Activated CD4-positive, CD25-positive, alpha-beta regulatory T cell treated with anti-CD3 and anti-CD28 coated beads, Interleukin-2, amount 50 U/mL, for 24 hours (primary cell): ENCODE data around the gene PRSS56.
"Not testable (repeated sequence)": the region's sequence is repeated elsewhere in the genome, so short reads cannot be mapped to it uniquely, and the experiment has no call there.

Source experiments
- ATAC-seq, 2 donors: fragments of 150-1000 bp; cut with Tn5 transposase; one replicate each; pipeline ENCODE4 v1.10.0; 2021; ENCODE audit warnings: mild to moderate bottlenecking in 1 of 2, moderate library complexity in 1 of 2

Gene PRSS56

DNA sequence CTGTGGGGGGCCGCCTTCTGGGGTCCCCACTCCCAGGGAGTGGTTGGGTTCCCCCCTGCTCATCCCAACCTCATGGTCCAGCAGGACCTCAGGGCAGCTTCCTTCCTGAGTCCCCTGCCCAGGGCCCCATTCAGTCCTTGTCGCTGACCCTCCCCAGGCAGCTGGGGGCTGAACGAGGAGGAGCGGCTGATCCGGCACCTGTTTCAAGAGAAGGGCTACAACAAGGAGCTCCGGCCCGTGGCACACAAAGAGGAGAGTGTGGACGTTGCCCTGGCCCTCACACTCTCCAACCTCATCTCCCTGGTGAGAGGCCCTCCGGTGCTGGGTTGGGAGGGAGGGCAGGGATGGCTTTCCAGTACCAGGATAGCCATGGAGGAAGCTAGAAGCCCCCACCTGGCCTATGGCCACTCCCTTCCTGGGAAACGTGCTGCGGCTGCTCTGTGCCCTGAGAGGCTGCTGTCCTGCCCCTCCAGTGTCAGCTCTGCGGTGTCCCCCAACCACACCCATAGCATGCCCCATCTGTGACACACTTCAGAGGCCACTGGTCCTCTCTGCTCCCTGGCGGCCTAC is 6.3 kb downstream of the PRSS56 start:
- no peak for ATAC-seq

GRCh38 chr2:232527905-232528470 is 7.8 kb downstream of the PRSS56 start:
- no peak for ATAC-seq

GRCh38 chr2:232528746-232529460 is 8.7 kb downstream of the PRSS56 start:
- no peak for ATAC-seq

DNA sequence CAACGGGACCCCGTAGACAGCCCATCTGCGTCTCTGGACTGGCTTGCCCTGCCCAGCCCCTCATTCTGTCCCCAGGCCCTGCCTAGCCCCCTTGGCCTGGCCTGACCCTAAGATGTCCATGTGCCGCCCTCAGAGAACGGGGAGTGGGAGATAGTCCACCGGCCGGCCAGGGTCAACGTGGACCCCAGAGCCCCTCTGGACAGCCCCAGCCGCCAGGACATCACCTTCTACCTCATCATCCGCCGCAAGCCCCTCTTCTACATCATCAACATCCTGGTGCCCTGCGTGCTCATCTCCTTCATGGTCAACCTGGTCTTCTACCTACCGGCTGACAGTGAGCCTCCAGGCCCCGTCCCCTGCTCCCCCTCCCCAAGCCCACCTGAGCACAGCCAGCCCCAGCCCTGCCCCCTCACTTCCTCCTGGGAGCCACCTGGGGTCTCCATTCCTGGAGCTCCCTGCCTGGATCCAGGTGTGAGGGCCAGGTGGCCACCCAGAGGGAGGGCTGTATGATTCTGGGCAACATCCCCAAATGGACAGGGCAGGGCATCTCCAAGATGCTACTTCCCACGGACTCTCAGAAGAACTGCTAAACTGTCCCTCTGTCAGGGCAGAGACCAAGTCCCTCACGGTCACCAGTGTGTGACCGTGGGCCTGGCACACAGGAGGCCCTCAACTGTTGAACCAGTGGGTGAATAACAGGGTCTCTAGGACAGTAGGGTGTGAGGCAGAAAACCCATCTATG is 9.8 kb downstream of the PRSS56 start:
- no peak for ATAC-seq

DNA sequence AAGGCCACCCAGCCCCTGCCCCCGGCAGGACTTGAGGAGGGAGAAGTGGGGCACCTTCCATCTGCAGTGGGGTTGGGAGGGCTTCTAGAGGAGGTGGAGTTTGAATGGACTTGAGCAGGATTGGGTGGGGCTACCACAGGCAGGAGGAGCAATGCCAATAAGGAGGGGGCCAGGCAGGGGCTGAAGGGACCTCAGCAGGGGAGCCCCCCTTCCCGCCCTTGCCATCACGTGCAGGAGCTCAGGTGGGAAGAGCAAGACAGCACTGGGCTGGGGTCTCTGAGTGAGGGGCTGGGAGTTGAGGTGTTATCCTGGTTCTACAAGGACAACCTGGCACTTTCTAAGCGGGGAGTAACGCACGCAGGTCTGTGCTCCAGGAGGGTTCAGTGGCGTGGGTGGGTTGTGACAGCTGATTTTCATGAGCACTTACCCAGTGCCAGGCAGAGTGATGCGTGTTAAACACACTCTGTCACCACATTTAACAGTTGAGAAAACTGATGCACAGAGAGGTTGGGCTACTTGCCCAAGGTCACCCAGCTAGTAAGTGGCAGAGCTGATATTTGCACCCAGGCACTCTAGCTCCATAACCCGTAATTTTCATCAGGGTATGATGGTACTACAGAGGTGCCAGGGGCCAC is 10.6 kb downstream of the PRSS56 start:
- ATAC-seq = no peak

- no peak for ATAC-seq
Observed at GRCh38 chr2:232532419-232532818, 12.2 kb downstream of the PRSS56 start.

- not testable (repeated sequence) for ATAC-seq
Observed at GRCh38 chr2:232532821-232533220, 12.6 kb downstream of the PRSS56 start.

GRCh38 chr2:232533944-232534710 is 13.9 kb downstream of the PRSS56 start:
- no peak for ATAC-seq

- ATAC-seq = no peak
Observed at GRCh38 chr2:232534940-232535651, 14.9 kb downstream of the PRSS56 start.

- ATAC-seq = no peak
Observed at GRCh38 chr2:232535761-232536530, 15.8 kb downstream of the PRSS56 start.

DNA sequence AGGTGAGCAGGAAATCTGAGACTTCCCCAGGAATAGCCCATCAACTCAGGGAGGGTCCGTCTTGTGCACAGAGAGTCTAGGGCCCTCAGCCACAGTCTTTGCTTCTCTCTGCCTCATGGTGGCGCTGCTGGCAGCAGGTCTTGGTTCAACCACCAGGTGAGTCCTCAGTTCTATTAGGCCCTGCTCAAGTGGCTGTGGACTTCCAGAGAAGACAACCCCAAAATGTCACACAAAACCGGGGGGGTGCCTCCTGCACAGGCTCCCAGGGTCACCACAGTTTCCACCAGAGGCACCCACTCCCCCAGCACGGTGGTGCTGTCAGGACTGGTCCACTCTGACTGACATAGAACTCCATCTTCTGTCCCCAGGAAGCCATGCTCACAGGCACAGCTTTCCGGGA is 16.9 kb downstream of the PRSS56 start:
- ATAC-seq = no peak

DNA sequence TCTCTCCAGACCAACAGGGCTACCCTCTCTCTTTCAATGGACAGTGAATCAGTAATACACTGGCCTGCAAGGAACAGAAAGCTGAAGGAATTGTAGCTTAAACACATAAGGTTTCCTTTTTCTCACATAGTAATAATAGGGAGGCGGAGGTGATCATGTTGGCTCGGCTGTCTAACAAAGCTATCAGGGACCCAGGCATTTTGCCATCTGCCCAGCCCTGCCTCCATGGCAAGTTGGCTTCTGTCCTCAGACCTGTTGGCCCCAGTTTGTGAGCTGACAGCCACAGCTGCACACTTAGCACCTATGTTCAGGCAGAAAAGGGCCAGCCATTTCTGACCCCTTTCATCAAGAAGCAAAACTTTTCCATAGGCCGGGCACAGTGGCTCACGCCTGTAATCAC is 17.3 kb downstream of the PRSS56 start:
- ATAC-seq = no peak

DNA sequence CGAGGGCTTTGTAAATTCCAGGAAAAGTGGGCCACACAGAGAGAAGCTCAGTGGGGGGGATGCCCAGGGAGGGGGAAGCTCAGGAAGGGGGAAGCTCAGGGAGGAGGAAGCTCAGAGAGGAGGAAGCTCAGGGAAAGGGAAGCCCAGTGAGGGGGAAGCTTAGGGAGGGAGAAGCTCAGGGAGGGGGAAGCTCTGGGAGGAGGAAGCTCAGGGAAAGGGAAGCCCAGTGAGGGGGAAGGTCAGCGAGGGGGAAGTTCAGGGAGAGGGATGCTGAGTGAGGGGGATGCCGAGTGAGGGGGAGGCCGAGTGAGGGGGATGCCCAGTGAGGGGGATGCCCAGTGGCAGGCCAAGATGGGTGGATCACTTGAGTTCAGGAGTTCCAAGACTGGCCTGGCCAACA is 18.5 kb downstream of the PRSS56 start:
- ATAC-seq = no peak

DNA sequence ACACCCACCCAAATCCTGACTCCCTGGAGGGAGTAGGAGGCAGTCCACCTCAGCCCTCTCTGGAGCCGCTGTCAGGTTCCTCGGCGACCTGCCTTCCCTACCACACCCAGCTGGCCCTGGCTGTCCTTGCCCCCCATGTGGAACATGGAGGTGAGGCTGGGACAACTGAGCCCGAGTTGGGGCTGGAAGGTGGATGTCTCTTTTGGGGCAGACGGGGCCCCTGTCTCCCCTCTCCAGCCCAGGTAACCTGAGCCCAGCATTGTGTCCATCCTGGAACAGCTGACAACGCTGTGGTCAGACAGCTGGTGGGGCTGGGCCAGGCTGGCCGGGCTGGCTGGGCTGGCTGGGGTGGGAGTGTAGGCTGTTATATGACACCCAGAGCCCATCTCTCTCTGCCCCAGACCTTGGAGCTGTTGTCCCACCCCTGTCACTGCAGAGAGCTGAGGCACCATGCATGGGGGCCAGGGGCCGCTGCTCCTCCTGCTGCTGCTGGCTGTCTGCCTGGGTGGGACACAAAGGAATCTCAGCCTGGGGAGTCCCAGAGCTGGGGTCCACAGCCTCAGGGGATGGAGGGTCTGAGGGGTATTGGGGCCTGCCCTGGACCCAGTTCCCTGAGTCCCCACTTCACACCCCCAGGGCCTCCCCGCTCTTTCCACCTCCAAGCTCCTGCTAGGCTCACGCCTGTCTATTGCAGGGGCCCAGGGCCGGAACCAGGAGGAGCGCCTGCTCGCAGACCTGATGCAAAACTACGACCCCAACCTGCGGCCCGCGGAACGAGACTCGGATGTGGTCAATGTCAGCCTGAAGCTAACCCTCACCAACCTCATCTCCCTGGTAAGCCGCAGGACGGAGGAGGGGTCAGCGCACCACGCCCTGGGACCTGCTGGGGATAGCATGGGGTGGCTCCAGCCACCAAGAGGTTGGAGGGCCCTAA is 19.4 kb downstream of the PRSS56 start, which contains the start of gene CHRNG:
CHRNG (plus strand) TSS at position 395 of the 934 bp plus-strand sequence; CDS start at position 451, 56 bp downstream.
- ATAC-seq = no peak

- no peak for ATAC-seq
Observed at GRCh38 chr2:232540441-232541041, 20.4 kb downstream of the PRSS56 start.

GRCh38 chr2:232541195-232541960 is 21.2 kb downstream of the PRSS56 start:
- no peak for ATAC-seq

- ATAC-seq = no peak
Observed at GRCh38 chr2:232541961-232542714, 21.9 kb downstream of the PRSS56 start.
